Esophagus squamous epithelium (tissue), 5 donors: ENCODE results near the gene OR10A6. TPM values are rescaled to one million over a fixed set of nuclear protein-coding genes. Genes with fewer than 3 reads are reported as not detected.

Source experiments
- DNase-seq: peaks from one replicate; lab custom pipeline; 2025; lab: John Stamatoyannopoulos, UW
- H3K27ac ChIP-seq, 4 donors: fragments of 200-600 bp; sonication (generic); one replicate each; pipeline ENCODE4 v1.5.1; 2016 to 2019; ENCODE audit warnings: mild to moderate bottlenecking in 1 of 4
- H3K27me3 ChIP-seq, 4 donors: fragments of 200-600 bp; sonication (generic); 1 replicate in 3 of 4; 2 replicates in 1 of 4; pipeline versions ENCODE4 v1.5.1 to v1.6.0; 2017 to 2021; ENCODE audit warnings: antibody characterized with exemption in 1 of 4
- H3K36me3 ChIP-seq, 3 donors: fragments of 200-600 bp; sonication (generic); one replicate each; pipeline ENCODE4 v1.5.1; 2016 to 2019
- H3K4me1 ChIP-seq, 3 donors: fragments of 200-600 bp; sonication (generic); one replicate each; pipeline ENCODE4 v1.5.1; 2017 to 2019
- H3K4me3 ChIP-seq, 4 donors: fragments of 200-600 bp; sonication (generic); 1 replicate in 3 of 4; 2 replicates in 1 of 4; pipeline ENCODE4 v1.5.1; 2016 to 2019; ENCODE audit warnings: mild to moderate bottlenecking in 2 of 4, moderate library complexity in 1 of 4
- H3K9me3 ChIP-seq, 3 donors: fragments of 200-600 bp; sonication (generic); one replicate each; pipeline ENCODE4 v1.5.1; 2016 to 2019
- CTCF ChIP-seq, 6 experiments: fragments of 450-650 bp in 4 of 6; fragments of 200-600 bp in 2 of 6; sonication (generic) in 2 of 6; IDR thresholded peaks; one replicate each; pipeline ENCODE4 v1.5.1; 2016 to 2019; ENCODE audit warnings: antibody characterized with exemption in 6 of 6, mild to moderate bottlenecking in 4 of 6, moderate library complexity in 4 of 6
- POLR2A ChIP-seq, 4 donors: fragments of 450-650 bp; IDR thresholded peaks; one replicate each; pipeline ENCODE4 v1.6.1; 2017; ENCODE audit warnings: antibody characterized with exemption in 4 of 4, mild to moderate bottlenecking in 4 of 4, moderate library complexity in 3 of 4
- WGBS, 2 donors: methylation state at CpG; one replicate each; pipeline ENCODE4 v1.1.5; 2018; 5-methylcytosine and 5-hydroxymethylcytosine counted together
- intact Hi-C: fragments of 100-400 bp; cut with DNase I; formaldehyde crosslinking; loops from one replicate; pipeline ENCODE4 v1.15.0; 2022
- total RNA-seq, 4 donors: library from RNA; depleted of rRNA; stranded (reverse); fragments of >200 nt; gene quantifications; one replicate each; pipeline ENCODE4 v1.1.0, GENCODE V29; 2016
- donor health status: DM: yes; HTN: yes; CAD: no.

OR10A6 gene
- total RNA-seq, 4 donors from 2014 or later: not detected

GRCh38 chr11:7894251-7894650, 36.8 kb downstream of the OR10A6 start:
- no peak overlapping the region for H3K27ac ChIP-seq
- TF ChIP-seq POLR2A (IDR thresholded peaks at IDR 0.05): no peak
- TF ChIP-seq CTCF (IDR thresholded peaks at IDR 0.05): no peak
- WGBS, 2 donors: 56 to 68% methylated on average over 3 of the region's 3 CpGs
- H3K36me3 ChIP-seq: no peaks in the 10 kb centered on the region
- H3K4me1 ChIP-seq: no peaks in the 10 kb centered on the region
- no peak overlapping the region for H3K4me3 ChIP-seq
- H3K9me3 ChIP-seq: no peaks in the 10 kb centered on the region
- no peak for DNase-seq
- H3K27me3 ChIP-seq: no peaks in the 10 kb centered on the region
- intact Hi-C loops: loop anchor here (5.0 kb wide), 1 partner anchor 88 kb away; no protein-coding TSS in a partner anchor

DNA sequence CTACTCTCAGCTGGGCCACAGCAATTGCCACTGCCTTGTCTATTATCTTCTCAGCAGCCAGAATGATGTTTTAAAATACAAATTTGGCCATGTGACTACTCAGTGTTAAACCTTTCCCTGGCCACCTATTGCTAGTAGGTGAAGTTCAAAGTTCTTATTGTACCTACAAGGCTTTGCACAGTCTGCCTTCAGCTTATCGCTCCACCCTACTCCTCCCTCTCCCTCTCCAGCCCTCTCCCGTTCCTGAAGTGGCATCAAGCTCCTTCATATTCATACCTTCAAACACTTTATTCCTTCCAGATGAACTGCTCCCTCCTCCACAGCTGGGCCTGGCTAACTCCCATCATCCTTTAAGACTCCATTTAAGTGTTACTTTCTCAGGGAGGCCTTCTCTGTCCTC, 37.3 kb downstream of the OR10A6 start:
- Histone ChIP-seq H3K27me3 (no peaks in the 10 kb centered on the region), H3K4me1 (no peaks in the 10 kb centered on the region), H3K9me3 (no peaks in the 10 kb centered on the region), H3K27ac (no peak overlapping the region), H3K4me3 (no peak overlapping the region), H3K36me3 (no peaks in the 10 kb centered on the region)
- WGBS, 2 donors: 77 to 88% methylated on average over 2 of the region's 2 CpGs
- no peak for DNase-seq
- TF ChIP-seq POLR2A (IDR thresholded peaks at IDR 0.05) (no peak), CTCF (IDR thresholded peaks at IDR 0.05) (no peak)
- intact Hi-C loops: loop anchor here (5.0 kb wide), 1 partner anchor 89 kb away; no protein-coding TSS in a partner anchor

- intact Hi-C loops: loop anchor here (5.0 kb wide), 1 partner anchor 89 kb away; no protein-coding TSS in a partner anchor
- no peaks in the 10 kb centered on the region for H3K9me3 ChIP-seq
- H3K27me3 ChIP-seq: no peaks in the 10 kb centered on the region
- no peak for TF ChIP-seq POLR2A (IDR thresholded peaks at IDR 0.05)
- peak in 5 of 6 experiments; percentile 53 to 79 (median 64) for TF ChIP-seq CTCF (IDR thresholded peaks at IDR 0.05)
- no peak overlapping the region for H3K4me3 ChIP-seq
- DNase-seq: no peak
- no peak overlapping the region for H3K27ac ChIP-seq
- H3K36me3 ChIP-seq: no peaks in the 10 kb centered on the region
- H3K4me1 ChIP-seq: no peaks in the 10 kb centered on the region
- 6% methylated on average over 2 of the region's 2 CpGs for WGBS, 2 donors
Measured at GRCh38 chr11:7892840-7893254, 38.2 kb downstream of the OR10A6 start.

DNA sequence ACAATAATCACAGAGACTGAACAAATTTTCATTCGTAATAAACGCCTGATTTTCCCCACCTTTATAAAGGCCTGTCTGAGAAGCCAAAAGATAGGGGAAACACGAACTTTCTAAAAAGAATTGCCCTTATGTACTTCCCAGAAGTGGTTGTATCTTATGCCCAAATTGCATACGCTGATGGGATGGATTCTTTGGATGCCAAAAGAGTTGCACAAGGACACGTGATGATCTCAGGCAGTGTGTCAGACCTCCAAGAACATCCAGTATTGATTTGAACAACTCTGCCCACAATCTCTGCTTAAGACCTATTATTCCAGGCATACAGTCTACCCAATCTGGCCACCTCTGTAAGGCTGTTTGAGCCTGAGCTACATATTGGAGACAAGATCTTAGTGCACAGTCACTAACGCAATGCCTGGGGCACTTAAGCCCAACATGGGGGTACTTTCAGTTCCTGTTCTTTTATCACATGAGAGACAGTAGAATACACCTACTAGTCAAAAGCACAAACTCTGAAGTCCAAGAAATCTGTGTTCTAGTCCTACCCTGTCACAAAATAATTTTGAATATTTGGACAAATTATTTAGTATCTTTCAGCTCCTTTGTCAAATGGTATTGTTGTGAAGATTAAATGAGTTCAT, 38.9 kb downstream of the OR10A6 start:
- intact Hi-C loops: loop anchor here (5.0 kb wide), 1 partner anchor 90 kb away; no protein-coding TSS in a partner anchor
- DNase-seq: no peak
- no peaks in the 10 kb centered on the region for H3K36me3 ChIP-seq
- no peak overlapping the region for H3K27ac ChIP-seq
- 52 to 54% methylated on average over 6 of the region's 6 CpGs for WGBS, 2 donors
- no peaks in the 10 kb centered on the region for H3K9me3 ChIP-seq
- H3K4me1 ChIP-seq: no peaks in the 10 kb centered on the region
- H3K4me3 ChIP-seq: no peak overlapping the region
- TF ChIP-seq POLR2A (IDR thresholded peaks at IDR 0.05): no peak
- no peaks in the 10 kb centered on the region for H3K27me3 ChIP-seq

DNA sequence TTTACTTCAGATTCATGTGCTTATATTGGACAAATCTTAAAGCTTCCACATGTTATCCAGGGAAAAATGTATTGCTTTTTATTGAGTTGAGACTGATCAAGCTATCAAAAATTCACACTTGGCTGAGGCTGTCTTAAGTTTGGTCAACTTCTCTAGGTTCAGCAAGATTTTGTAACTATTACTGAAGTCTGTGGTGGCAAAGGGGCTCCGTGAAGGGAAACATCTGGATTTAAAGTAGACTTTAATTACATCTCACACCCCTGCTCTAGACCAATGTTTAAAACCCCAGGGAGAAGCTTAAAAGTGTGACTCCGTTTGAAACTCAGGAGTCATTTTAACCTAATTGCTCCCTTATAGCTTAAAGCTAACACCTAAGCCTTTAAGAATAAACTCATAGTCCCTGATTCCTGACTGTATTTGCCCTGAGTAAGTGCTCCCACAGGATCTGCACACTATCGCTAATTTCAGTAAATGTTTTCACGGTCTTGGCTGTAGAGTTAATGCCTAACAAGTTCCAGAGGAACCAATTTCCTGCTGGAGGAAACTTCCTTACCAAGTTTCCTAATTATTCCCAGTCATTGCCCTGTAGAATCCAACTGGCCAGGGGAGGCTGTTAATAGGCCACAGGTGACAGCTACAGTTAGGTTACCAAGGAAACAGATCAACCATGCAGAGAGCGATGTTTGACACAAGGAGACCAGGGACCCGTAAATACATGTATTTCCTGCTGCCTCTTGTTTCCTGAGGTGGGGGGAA, 40.5 kb downstream of the OR10A6 start:
- 44 to 48% methylated on average over 6 of the region's 6 CpGs for WGBS, 2 donors
- DNase-seq: no peak
- intact Hi-C loops: loop anchor here (5.0 kb wide), 1 partner anchor 92 kb away; no protein-coding TSS in a partner anchor
- Histone ChIP-seq H3K27ac (no peak overlapping the region), H3K36me3 (no peaks in the 10 kb centered on the region), H3K9me3 (no peaks in the 10 kb centered on the region), H3K27me3 (no peaks in the 10 kb centered on the region), H3K4me1 (no peaks in the 10 kb centered on the region), H3K4me3 (no peak overlapping the region)
- TF ChIP-seq POLR2A (IDR thresholded peaks at IDR 0.05) (no peak), CTCF (IDR thresholded peaks at IDR 0.05) (no peak)
